H1 (cell line): ENCODE results near the gene TMEM255B. TPM values are rescaled to one million over a fixed set of nuclear protein-coding genes. Genes with fewer than 3 reads are reported as not detected.

Source experiments
- CTCF ChIA-PET: fragments of 300-600 bp; sonication (Branson Sonifier 250); formaldehyde crosslinking; loops from one replicate; lab custom pipeline; 2021; ENCODE audit not compliant: partially characterized antibody; lab: Charles Lee
- POLR2A ChIA-PET: fragments of 300-600 bp; sonication (Branson Sonifier 250); formaldehyde crosslinking; loops from one replicate; lab custom pipeline; 2021; ENCODE audit warnings: inconsistent platforms; ENCODE audit not compliant: partially characterized antibody; lab: Charles Lee
- DNase-seq, 2 experiments: peaks; one replicate each; pipeline versions ENCODE4 v3.0.0 to v3.0.0-alpha.2; 2010 to 2022; ENCODE audit warnings: low spot score in 2 of 2, low read depth in 1 of 2, mixed read lengths in 1 of 2
- FAIRE-seq: peaks from 2 replicates; lab custom pipeline; 2011; peaks lifted over from hg19 to GRCh38; lab: Jason Lieb, UNC
- H2AFZ ChIP-seq: 2 replicates; pipeline ENCODE4 v1.8.1; 2012; ENCODE audit warnings: low read length, inconsistent platforms
- H2AK5ac ChIP-seq: 2 replicates; pipeline ENCODE4 v1.6.1; 2013; ENCODE audit warnings: low read depth, low read length
- H2BK120ac ChIP-seq: replicated peaks from 2 replicates; pipeline ENCODE3; 2013; ENCODE audit warnings: low read depth, low read length, inconsistent platforms
- H2BK12ac ChIP-seq: 2 replicates; pipeline ENCODE4 v1.6.1; 2013; ENCODE audit warnings: low read depth, low read length
- H2BK15ac ChIP-seq: 2 replicates; pipeline ENCODE4 v1.6.1; 2013; ENCODE audit warnings: low read length
- H2BK20ac ChIP-seq: 2 replicates; pipeline ENCODE4 v1.6.1; 2013; ENCODE audit warnings: low read length
- H2BK5ac ChIP-seq: 2 replicates; pipeline ENCODE4 v1.6.1; 2013; ENCODE audit warnings: low read depth, low read length
- H3K14ac ChIP-seq: 2 replicates; pipeline ENCODE4 v1.6.1; 2013; ENCODE audit warnings: inconsistent platforms; ENCODE audit not compliant: insufficient read length
- H3K18ac ChIP-seq: 2 replicates; pipeline ENCODE4 v1.6.1; 2013; ENCODE audit warnings: low read length; ENCODE audit errors: extremely low read depth
- H3K23ac ChIP-seq: 2 replicates; pipeline ENCODE4 v1.6.1; 2013; ENCODE audit warnings: inconsistent platforms; ENCODE audit not compliant: insufficient read length
- H3K23me2 ChIP-seq: 2 replicates; pipeline ENCODE4 v1.6.1; 2013; ENCODE audit warnings: low read depth, low read length
- H3K27ac ChIP-seq: 2 replicates; pipeline ENCODE4 v1.6.1; 2011; ENCODE audit warnings: low read depth, low read length, inconsistent platforms
- H3K27me3 ChIP-seq, 4 experiments: replicated peaks in 1 of 4; 1 replicate in 1 of 4; 2 replicates in 3 of 4; pipeline versions ENCODE4 v1.6.1 to v1.8.1; 2011 to 2013; ENCODE audit warnings: low read length in 3 of 4, mild to moderate bottlenecking in 3 of 4, inconsistent platforms in 2 of 4, mixed read lengths in 2 of 4, moderate library complexity in 1 of 4; ENCODE audit not compliant: control insufficient read depth in 3 of 4, insufficient read depth in 3 of 4; ENCODE audit errors: extremely low read depth in 1 of 4
- H3K36me3 ChIP-seq, 4 experiments: 2 replicates each; pipeline versions ENCODE4 v1.6.1 to v1.8.1; 2011 to 2013; ENCODE audit warnings: mild to moderate bottlenecking in 4 of 4, low read length in 3 of 4, moderate library complexity in 2 of 4, control low read depth in 1 of 4, inconsistent platforms in 1 of 4; ENCODE audit not compliant: insufficient read depth in 4 of 4, control insufficient read depth in 2 of 4
- H3K4ac ChIP-seq: replicated peaks from 2 replicates; pipeline ENCODE3; 2013; ENCODE audit warnings: low read length, low read depth, mixed read lengths, inconsistent platforms; ENCODE audit not compliant: insufficient read length
- H3K4me1 ChIP-seq, 4 experiments: replicated peaks in 1 of 4; 1 replicate in 1 of 4; 2 replicates in 3 of 4; pipeline versions ENCODE4 v1.6.1 to v1.8.1; 2011 to 2013; ENCODE audit warnings: low read length in 3 of 4, inconsistent platforms in 2 of 4, mixed read lengths in 1 of 4; ENCODE audit not compliant: insufficient read depth in 4 of 4, control insufficient read depth in 3 of 4
- H3K4me2 ChIP-seq, 2 experiments: 2 replicates each; pipeline versions ENCODE4 v1.6.1 to v1.8.1; 2011 to 2013; ENCODE audit warnings: low read depth in 2 of 2, low read length in 2 of 2, control low read depth in 1 of 2, inconsistent platforms in 1 of 2, mild to moderate bottlenecking in 1 of 2; ENCODE audit not compliant: insufficient read depth in 1 of 2
- H3K4me3 ChIP-seq, 4 experiments: fragments of 200-600, 300-600 bp in 1 of 4; sonication (generic), shearing (Covaris generic), sonication (Bioruptor Twin) in 1 of 4; 2 replicates each; pipeline versions ENCODE4 v1.5.1 to v1.8.1; 2011 to 2016; ENCODE audit warnings: low read length in 4 of 4, low read depth in 3 of 4, control low read depth in 2 of 4, inconsistent platforms in 2 of 4, mild to moderate bottlenecking in 2 of 4, mixed read lengths in 1 of 4, moderate library complexity in 1 of 4; ENCODE audit not compliant: insufficient read depth in 2 of 4; ENCODE audit errors: extremely low read depth in 1 of 4
- H3K56ac ChIP-seq: replicated peaks from 2 replicates; pipeline ENCODE3; 2013; ENCODE audit warnings: low read depth, mild to moderate bottlenecking, mixed read lengths, low read length, inconsistent platforms; ENCODE audit not compliant: insufficient read length
- H3K79me1 ChIP-seq: 2 replicates; pipeline ENCODE4 v1.6.1; 2013; ENCODE audit warnings: low read depth, low read length, control low read depth
- H3K79me2 ChIP-seq, 2 experiments: 2 replicates each; pipeline versions ENCODE4 v1.6.1 to v1.8.1; 2012 to 2013; ENCODE audit warnings: low read length in 2 of 2, mild to moderate bottlenecking in 2 of 2, inconsistent platforms in 1 of 2; ENCODE audit not compliant: insufficient read depth in 2 of 2, control insufficient read depth in 1 of 2
- H3K9ac ChIP-seq, 4 experiments: replicated peaks in 1 of 4; 1 replicate in 1 of 4; 2 replicates in 3 of 4; pipeline versions ENCODE4 v1.6.1 to v1.8.1; 2011 to 2013; ENCODE audit warnings: low read depth in 3 of 4, low read length in 3 of 4, control low read depth in 2 of 4, mild to moderate bottlenecking in 2 of 4, moderate library complexity in 2 of 4, inconsistent platforms in 1 of 4; ENCODE audit errors: extremely low read depth in 1 of 4
- H3K9me3 ChIP-seq, 2 experiments: 2 replicates each; pipeline versions ENCODE4 v1.6.1 to v1.8.1; 2012 to 2013; ENCODE audit warnings: mild to moderate bottlenecking in 2 of 2, moderate library complexity in 2 of 2, control low read depth in 1 of 2, inconsistent platforms in 1 of 2, low read depth in 1 of 2, low read length in 1 of 2, mixed read lengths in 1 of 2; ENCODE audit not compliant: insufficient read depth in 2 of 2
- H4K20me1 ChIP-seq, 2 experiments: replicated peaks in 1 of 2; 2 replicates each; pipeline versions ENCODE3 to v1.8.1; 2011 to 2013; ENCODE audit warnings: inconsistent platforms in 2 of 2, low read length in 2 of 2, mild to moderate bottlenecking in 1 of 2; ENCODE audit not compliant: insufficient read depth in 2 of 2, control insufficient read depth in 1 of 2
- H4K5ac ChIP-seq: 2 replicates; pipeline ENCODE4 v1.6.1; 2013; ENCODE audit warnings: low read length, low read depth, mixed read lengths, inconsistent platforms; ENCODE audit not compliant: insufficient read length
- H4K8ac ChIP-seq: 2 replicates; pipeline ENCODE4 v1.8.0; 2013; ENCODE audit warnings: mild to moderate bottlenecking, moderate library complexity, low read length, inconsistent platforms; ENCODE audit not compliant: insufficient read depth; ENCODE audit errors: extremely low read depth
- H4K91ac ChIP-seq: replicated peaks from 2 replicates; pipeline ENCODE3; 2013; ENCODE audit warnings: low read length, mixed read lengths, inconsistent platforms; ENCODE audit not compliant: insufficient read length
- CHD1 ChIP-seq: IDR thresholded peaks from 2 replicates; pipeline ENCODE4 v1.6.1; 2012; ENCODE audit warnings: low read depth, low read length, improper control_type of control experiment
- GTF2F1 ChIP-seq: IDR thresholded peaks from 2 replicates; pipeline ENCODE4 v1.6.1; 2012; ENCODE audit warnings: low read depth, low read length, improper control_type of control experiment, borderline replicate concordance
- HDAC2 ChIP-seq, 2 experiments: fragments of 300-600 bp in 1 of 2; sonication (generic) in 1 of 2; IDR thresholded peaks; 2 replicates each; pipeline ENCODE4 v1.6.1; 2011 to 2012; ENCODE audit warnings: low read depth in 2 of 2, low read length in 2 of 2, mild to moderate bottlenecking in 2 of 2, moderate library complexity in 2 of 2, borderline replicate concordance in 1 of 2, inconsistent platforms in 1 of 2
- SP2 ChIP-seq: IDR thresholded peaks from 2 replicates; pipeline ENCODE4 v1.6.1; 2012; ENCODE audit warnings: mild to moderate bottlenecking, low read length, inconsistent platforms
- SP4 ChIP-seq: IDR thresholded peaks from 2 replicates; pipeline ENCODE4 v1.6.1; 2012; ENCODE audit warnings: low read length, inconsistent platforms
- TAF7 ChIP-seq: optimal IDR thresholded peaks from 2 replicates; pipeline ENCODE3; 2011; ENCODE audit warnings: low read depth, mild to moderate bottlenecking, inconsistent platforms, low read length, moderate library complexity, borderline replicate concordance
- USF2 ChIP-seq: IDR thresholded peaks from 2 replicates; pipeline ENCODE4 v1.6.1; 2011; ENCODE audit warnings: low read length, improper control_type of control experiment
- YY1 ChIP-seq: IDR thresholded peaks from 2 replicates; pipeline ENCODE4 v1.6.1; 2011; ENCODE audit warnings: low read depth, mild to moderate bottlenecking, low read length
- WGBS, 2 experiments: shearing (Covaris generic) in 1 of 2; methylation state at CpG; one replicate each; pipeline versions ENCODE4 v1.1.6 to v1.1.7; 2013 to 2015; ENCODE audit warnings: low lambda C conversion rate in 2 of 2, mixed read lengths in 2 of 2, inconsistent platforms in 1 of 2, low coverage in 1 of 2, missing lambda C conversion rate in 1 of 2; ENCODE audit not compliant: insufficient replicate concordance in 2 of 2, insufficient coverage in 1 of 2, insufficient read length in 1 of 2; ENCODE audit errors: extremely low coverage in 1 of 2, missing lambda C conversion rate in 1 of 2; 5-methylcytosine and 5-hydroxymethylcytosine counted together
- polyA plus RNA-seq, 7 experiments: library from polyadenylated mRNA; depleted of rRNA in 3 of 7; stranded (reverse) in 5 of 7; unstranded in 2 of 7; fragments of >200 nt in 5 of 7; fragments of 200-250 nt in 2 of 7; gene quantifications; 1 replicate in 5 of 7; 2 replicates in 1 of 7; 4 replicates in 1 of 7; pipeline versions ENCODE4 v1.2.1 to v1.2.3, GENCODE V29; 2011 to 2013; ENCODE audit warnings: missing spikeins in 2 of 7, mixed read lengths in 2 of 7
- total RNA-seq: library from RNA; stranded (reverse); fragmentation: NEBNext Ultra II Directional; extraction: Animal tissue kit (Norgen Biotek cat#: 25700); gene quantifications from 2 replicates; pipeline ENCODE4 v1.2.1, GENCODE V29; 2021

The TMEM255B gene
- total and polyA plus RNA-seq, 2 of the 8 experiments (the other 6 are each of a cell fraction or from before 2014, with no cell fraction given), result 3.4 to 4.4 TPM

DNA sequence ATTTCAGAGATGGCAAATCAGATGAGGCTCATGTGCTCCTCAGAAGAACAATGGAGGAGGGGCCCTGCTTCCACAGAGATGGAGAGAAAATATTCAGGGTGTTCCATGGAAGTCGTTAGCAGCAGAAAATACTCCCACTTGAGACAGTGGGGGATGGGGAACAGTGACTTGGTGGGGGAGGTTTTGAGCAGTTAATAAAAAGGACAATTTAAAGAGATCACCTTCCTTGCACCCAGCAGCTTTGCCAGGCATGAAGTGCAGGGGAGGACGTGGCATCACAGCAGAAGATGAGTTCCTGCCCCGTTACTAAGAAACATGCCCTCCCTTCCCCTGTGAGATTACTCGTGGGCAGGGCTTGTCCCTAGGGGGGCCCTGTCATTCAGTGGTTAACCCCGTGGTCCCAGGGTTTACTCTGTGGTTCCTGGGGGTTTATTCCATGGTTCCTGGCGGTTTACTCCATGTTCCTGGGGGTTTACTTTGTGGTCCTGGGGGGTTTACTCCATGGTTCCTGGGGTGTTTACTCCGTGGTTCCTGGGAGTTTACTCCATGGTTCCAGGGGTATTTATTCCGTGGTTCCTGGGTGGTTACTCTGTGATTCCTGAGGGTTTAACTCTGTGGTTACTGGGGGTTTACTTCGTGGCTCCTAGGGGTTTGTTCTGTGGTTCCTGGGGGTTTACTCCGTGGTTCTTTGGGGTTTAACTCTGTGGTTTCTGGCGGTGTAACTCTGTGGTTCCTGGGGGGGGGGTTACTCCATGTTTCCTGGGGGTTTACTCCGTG is 49.2 kb downstream of the TMEM255B start:
- H3K9ac ChIP-seq, result no peak overlapping the region
- H4K20me1 ChIP-seq, result peaks cover 0 to 2% of the 10 kb centered on the region in 2 experiments
- H2BK20ac ChIP-seq, result no peak overlapping the region
- H3K14ac ChIP-seq, result no peak overlapping the region
- no peak overlapping the region for H4K8ac ChIP-seq
- no peak overlapping the region for H2BK15ac ChIP-seq
- H2AK5ac ChIP-seq, result no peak overlapping the region
- H3K79me2 ChIP-seq, result no peaks in the 10 kb centered on the region
- H3K27me3 ChIP-seq, result no peaks in the 10 kb centered on the region
- H2BK12ac ChIP-seq, result no peak overlapping the region
- no peaks in the 10 kb centered on the region for H3K23me2 ChIP-seq
- 79% methylated on average over 10 of the region's 12 CpGs; no CpG with 5 or more reads in 1 of the 2 experiments for WGBS, 2 experiments
- H3K4me2 ChIP-seq, result no peak overlapping the region
- H4K5ac ChIP-seq, result no peak overlapping the region
- H3K18ac ChIP-seq, result no peak overlapping the region
- H3K4ac ChIP-seq, result no peak overlapping the region
- no peaks in the 10 kb centered on the region for H3K36me3 ChIP-seq
- no peak overlapping the region for H3K4me3 ChIP-seq
- DNase-seq, result no peak
- ChIA-PET CTCF (interaction anchor here (1.2 kb wide), 1 partner anchor 93 kb away, joined by 3 read pairs; no protein-coding TSS in a partner anchor), POLR2A (no interaction called here)
- H3K9me3 ChIP-seq, result peaks cover 6 to 8% of the 10 kb centered on the region in 2 experiments; a peak in 2 of 4 replicates
- no peak overlapping the region for H2BK5ac ChIP-seq
- no peaks in the 10 kb centered on the region; a peak in 2 of 7 replicates for H3K4me1 ChIP-seq
- H2AFZ ChIP-seq, result no peak overlapping the region
- H3K56ac ChIP-seq, result no peak overlapping the region
- no peaks in the 10 kb centered on the region for H3K79me1 ChIP-seq
- no peak for FAIRE-seq
- no peak overlapping the region for H3K23ac ChIP-seq
- TF ChIP-seq TAF7 (no peak), USF2 (no peak), SP2 (no peak), CHD1 (no peak), SP4 (no peak), GTF2F1 (no peak), HDAC2 (IDR thresholded peaks at IDR 0.05; ENCODE audit: borderline replicate concordance in 1 of 2, low read depth in 2 of 2, low read length in 2 of 2) (no peak), YY1 (no peak)
- no peak overlapping the region for H2BK120ac ChIP-seq
- no peak overlapping the region for H4K91ac ChIP-seq
- H3K27ac ChIP-seq, result no peak overlapping the region
